DLD1 (cell line): ENCODE data around the gene SRD5A1.

ENCODE experiments used
- in situ Hi-C: cut with HindIII; loops from 2 replicates; pipeline ENCODE4 v1.10.0; 2017; ENCODE audit warnings: low sequenced_read_pairs

SRD5A1 gene

DNA sequence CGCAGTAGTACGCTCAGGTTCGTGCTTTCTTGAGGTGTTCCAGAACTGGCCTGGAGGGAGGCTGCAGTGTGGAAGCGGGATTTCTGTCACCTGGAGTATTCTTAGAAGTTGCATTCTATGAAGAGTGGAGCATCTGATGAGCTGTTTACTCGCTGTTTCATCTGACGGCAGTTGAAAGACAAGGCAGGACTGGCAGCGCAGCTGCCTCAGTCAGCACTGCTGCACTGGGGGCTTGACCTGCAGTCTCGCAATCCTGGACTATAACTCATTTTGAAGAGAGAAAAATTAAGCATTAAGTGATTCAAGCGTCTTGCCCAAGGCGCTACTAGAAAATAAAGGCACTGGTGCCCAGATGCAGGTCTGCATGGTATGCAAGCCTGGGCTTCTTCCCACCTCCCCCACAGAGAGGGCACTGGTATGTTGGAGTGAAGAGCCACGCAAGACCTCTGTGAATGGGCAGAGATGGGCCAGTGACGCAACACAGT, 90.6 kb downstream of the SRD5A1 start:
- in situ Hi-C loops = no loop called here
